Esophagus (tissue), 2 donors: ENCODE measurements around the gene ADAMTSL1. TPM values are rescaled to one million over a fixed set of nuclear protein-coding genes. Genes with fewer than 3 reads are reported as not detected.

Experiments
- H3K27ac ChIP-seq, 2 donors: one replicate each; pipeline ENCODE4 v1.5.1; 2013; ENCODE audit warnings: low read depth in 2 of 2, mild to moderate bottlenecking in 2 of 2, inconsistent platforms in 1 of 2, low read length in 1 of 2, moderate library complexity in 1 of 2
- H3K27me3 ChIP-seq, 2 donors: one replicate each; pipeline ENCODE4 v1.6.1; 2013; ENCODE audit warnings: low read length in 2 of 2, control low read depth in 1 of 2, mild to moderate bottlenecking in 1 of 2; ENCODE audit not compliant: insufficient read depth in 2 of 2, control insufficient read depth in 1 of 2
- H3K36me3 ChIP-seq, 2 donors: one replicate each; pipeline ENCODE4 v1.6.1; 2013; ENCODE audit warnings: low read length in 1 of 2; ENCODE audit not compliant: control insufficient read depth in 2 of 2, insufficient read depth in 2 of 2
- H3K4me1 ChIP-seq, 2 donors: one replicate each; pipeline ENCODE4 v1.6.1; 2013; ENCODE audit warnings: low read length in 1 of 2; ENCODE audit not compliant: control insufficient read depth in 2 of 2, insufficient read depth in 2 of 2
- H3K4me3 ChIP-seq, 2 donors: one replicate each; pipeline ENCODE4 v1.5.1; 2013; ENCODE audit warnings: low read length in 2 of 2, mild to moderate bottlenecking in 2 of 2, low read depth in 1 of 2, moderate library complexity in 1 of 2
- H3K9me3 ChIP-seq, 2 donors: one replicate each; pipeline ENCODE4 v1.6.1; 2013; ENCODE audit warnings: mild to moderate bottlenecking in 2 of 2, low read depth in 1 of 2, low read length in 1 of 2, moderate library complexity in 1 of 2; ENCODE audit not compliant: control insufficient read depth in 2 of 2, insufficient read depth in 1 of 2
- WGBS, 2 donors: extraction: QIAGEN DNeasy Blood & Tissue Kit; methylation state at CpG; one replicate each; pipeline ENCODE4 v1.1.7; 2013; 5-methylcytosine and 5-hydroxymethylcytosine counted together
- polyA plus RNA-seq, 2 donors: library from polyadenylated mRNA; stranded (reverse); fragments of 200-250 nt; gene quantifications; one replicate each; pipeline ENCODE4 v1.2.3, GENCODE V29; 2013
- donor health status: healthy with polysubstance abuse.
- donor health status: Bipolar disorder and iron deficiency.

ADAMTSL1 gene
- polyA plus RNA-seq, 2 donors, result 1.2 to 1.8 TPM

GRCh38 chr9:18658804-18659705, 185.1 kb downstream of the ADAMTSL1 start:
- Histone ChIP-seq H3K36me3 (no peaks in the 10 kb centered on the region), H3K4me1 (no peaks in the 10 kb centered on the region), H3K9me3 (no peaks in the 10 kb centered on the region), H3K4me3 (no peak overlapping the region), H3K27ac (no peak overlapping the region), H3K27me3 (no peaks in the 10 kb centered on the region)
- 56 to 65% methylated on average over 5 of the region's 5 CpGs for WGBS, 2 donors

- Histone ChIP-seq H3K9me3 (no peaks in the 10 kb centered on the region), H3K36me3 (no peaks in the 10 kb centered on the region), H3K4me1 (no peaks in the 10 kb centered on the region), H3K27ac (no peak overlapping the region), H3K4me3 (no peak overlapping the region), H3K27me3 (no peaks in the 10 kb centered on the region)
- WGBS, 2 donors, result 76 to 83% methylated on average over 1 of the region's 1 CpG
Measured at GRCh38 chr9:18660001-18660400, 186.0 kb downstream of the ADAMTSL1 start.

- no peaks in the 10 kb centered on the region for H3K4me1 ChIP-seq
- no peak overlapping the region for H3K4me3 ChIP-seq
- no peaks in the 10 kb centered on the region for H3K36me3 ChIP-seq
- no peak overlapping the region for H3K27ac ChIP-seq
- H3K27me3 ChIP-seq, result no peaks in the 10 kb centered on the region
- 89 to 90% methylated on average over 3 of the region's 3 CpGs for WGBS, 2 donors
- no peaks in the 10 kb centered on the region for H3K9me3 ChIP-seq
Measured at GRCh38 chr9:18662320-18662719, 188.4 kb downstream of the ADAMTSL1 start.

- H3K36me3 ChIP-seq, result no peaks in the 10 kb centered on the region
- H3K9me3 ChIP-seq, result no peaks in the 10 kb centered on the region
- H3K27me3 ChIP-seq, result no peaks in the 10 kb centered on the region
- H3K27ac ChIP-seq, result no peak overlapping the region
- 20 to 44% methylated on average over 1 of the region's 1 CpG for WGBS, 2 donors
- no peaks in the 10 kb centered on the region for H3K4me1 ChIP-seq
- no peak overlapping the region for H3K4me3 ChIP-seq
Measured at GRCh38 chr9:18665947-18666346, 192.0 kb downstream of the ADAMTSL1 start.

- H3K4me1 ChIP-seq, result no peaks in the 10 kb centered on the region
- H3K36me3 ChIP-seq, result no peaks in the 10 kb centered on the region
- WGBS, 2 donors, result 38 to 52% methylated on average over 2 of the region's 2 CpGs
- no peak overlapping the region for H3K27ac ChIP-seq
- H3K4me3 ChIP-seq, result no peak overlapping the region
- no peaks in the 10 kb centered on the region for H3K27me3 ChIP-seq
- H3K9me3 ChIP-seq, result no peaks in the 10 kb centered on the region
Measured at GRCh38 chr9:18666348-18666747, 192.4 kb downstream of the ADAMTSL1 start.

- no peaks in the 10 kb centered on the region for H3K4me1 ChIP-seq
- no peaks in the 10 kb centered on the region for H3K27me3 ChIP-seq
- H3K27ac ChIP-seq, result no peak overlapping the region
- WGBS, 2 donors, result 39 to 44% methylated on average over 6 of the region's 6 CpGs
- H3K36me3 ChIP-seq, result no peaks in the 10 kb centered on the region
- H3K9me3 ChIP-seq, result no peaks in the 10 kb centered on the region
- no peak overlapping the region for H3K4me3 ChIP-seq
Measured at GRCh38 chr9:18666986-18667772, 193.2 kb downstream of the ADAMTSL1 start.

GRCh38 chr9:18668944-18669343, 195.0 kb downstream of the ADAMTSL1 start:
- Histone ChIP-seq H3K4me1 (no peaks in the 10 kb centered on the region), H3K27ac (no peak overlapping the region), H3K9me3 (no peaks in the 10 kb centered on the region), H3K27me3 (no peaks in the 10 kb centered on the region), H3K36me3 (no peaks in the 10 kb centered on the region), H3K4me3 (no peak overlapping the region)
- 34 to 37% methylated on average over 2 of the region's 2 CpGs for WGBS, 2 donors

GRCh38 chr9:18672706-18673105, 198.8 kb downstream of the ADAMTSL1 start:
- H3K27me3 ChIP-seq, result no peaks in the 10 kb centered on the region
- H3K4me1 ChIP-seq, result no peaks in the 10 kb centered on the region
- H3K27ac ChIP-seq, result no peak overlapping the region
- no peaks in the 10 kb centered on the region for H3K9me3 ChIP-seq
- no peak overlapping the region for H3K4me3 ChIP-seq
- no peaks in the 10 kb centered on the region for H3K36me3 ChIP-seq

GRCh38 chr9:18673179-18673578, 199.2 kb downstream of the ADAMTSL1 start:
- H3K4me1 ChIP-seq, result no peaks in the 10 kb centered on the region
- no peaks in the 10 kb centered on the region for H3K27me3 ChIP-seq
- no peaks in the 10 kb centered on the region for H3K9me3 ChIP-seq
- H3K27ac ChIP-seq, result no peak overlapping the region
- 39 to 49% methylated on average over 4 of the region's 4 CpGs for WGBS, 2 donors
- H3K4me3 ChIP-seq, result no peak overlapping the region
- no peaks in the 10 kb centered on the region for H3K36me3 ChIP-seq
